ENCODE data around the gene MAP3K5.

Gene MAP3K5

GRCh38 chr6:136677822-136678221 lies 114.5 kb downstream of the MAP3K5 start:
- DNase-seq = no peak

DNA sequence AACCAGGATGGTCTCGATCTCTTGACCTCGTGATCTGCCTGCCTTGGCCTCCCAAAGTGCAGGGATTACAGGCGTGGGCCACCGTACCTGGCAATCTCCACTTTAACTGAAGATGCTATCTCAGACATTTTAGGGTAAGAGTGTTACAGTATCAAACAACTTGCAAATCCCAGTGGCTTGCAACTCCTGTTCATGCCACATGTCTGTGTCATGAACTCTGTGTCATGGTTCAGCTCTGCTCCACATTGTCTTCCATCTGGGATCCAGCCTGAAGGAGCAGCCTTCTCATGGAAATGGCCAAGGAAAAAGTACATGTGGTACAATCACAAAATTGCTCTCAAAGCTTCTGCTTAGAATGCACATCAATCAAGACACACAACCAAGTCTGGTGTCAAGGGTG lies 114.9 kb downstream of the MAP3K5 start:
- DNase-seq = no peak

- DNase-seq = no peak
These were observed 116.2 kb downstream of the MAP3K5 start for GRCh38 chr6:136676075-136676474.

DNA sequence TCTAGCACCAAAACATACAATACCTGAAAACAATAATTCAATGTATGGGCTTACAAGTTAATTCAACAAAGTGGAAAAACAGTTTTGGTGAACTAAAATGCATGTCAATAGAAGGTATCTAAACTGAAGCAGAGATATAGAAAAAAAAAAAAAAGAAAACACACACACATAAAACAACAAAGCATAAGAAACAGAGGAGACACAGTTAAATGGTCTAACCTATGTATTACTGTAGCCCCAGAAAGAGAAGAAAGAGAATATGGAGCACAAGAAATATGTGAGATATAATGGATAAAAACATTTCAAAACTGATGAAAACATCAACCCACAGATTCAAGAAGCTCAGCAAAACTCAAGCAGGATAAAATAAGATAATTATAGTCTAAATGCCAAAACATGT lies 118.7 kb downstream of the MAP3K5 start:
- no peak for DNase-seq

- no peak for DNase-seq
These were observed 120.1 kb downstream of the MAP3K5 start for GRCh38 chr6:136672144-136672543.

DNA sequence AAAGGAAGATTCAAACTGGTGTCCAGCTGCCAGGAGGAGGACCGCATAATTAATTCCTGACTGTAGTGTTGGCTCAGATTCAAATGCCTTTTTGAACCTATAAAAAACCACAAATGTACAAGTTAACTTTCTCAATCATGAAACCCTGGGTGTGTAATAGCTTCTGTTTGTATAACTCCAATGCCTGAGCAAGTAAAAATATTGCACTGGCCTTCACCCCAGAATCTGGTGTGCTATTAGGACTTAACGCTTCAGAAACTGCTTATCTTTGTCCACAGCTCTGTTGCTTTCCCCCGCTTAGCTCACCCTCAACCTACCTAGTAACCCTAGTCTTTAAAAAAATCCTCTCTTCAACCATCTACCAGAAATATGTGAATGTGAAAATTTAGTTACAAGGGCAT lies 123.0 kb downstream of the MAP3K5 start:
- DNase-seq = peak in 1 of 2 experiments; percentile 0

DNA sequence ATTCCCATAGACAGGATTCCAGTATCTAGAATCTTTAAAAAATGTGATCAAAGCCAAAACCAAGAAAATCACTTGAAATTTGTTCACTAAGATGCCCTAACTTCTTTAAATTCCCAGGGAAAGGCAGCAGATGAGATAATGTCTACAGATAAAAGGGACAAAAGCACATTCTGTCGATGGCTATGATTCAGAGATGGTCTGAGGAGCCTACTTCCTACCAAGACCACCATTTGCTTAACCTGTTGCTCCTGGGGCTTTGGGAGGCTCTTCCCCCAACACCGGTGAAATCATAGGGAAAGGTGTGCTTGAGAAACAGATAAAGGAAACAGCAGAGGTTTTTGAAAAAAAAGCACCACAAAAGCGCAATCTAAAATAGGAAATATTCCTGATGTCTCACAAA lies 123.7 kb downstream of the MAP3K5 start:
- DNase-seq = no peak

- no peak for DNase-seq
These were observed 126.2 kb downstream of the MAP3K5 start for GRCh38 chr6:136666041-136666440.

- DNase-seq = no peak
These were observed 129.7 kb downstream of the MAP3K5 start for GRCh38 chr6:136662347-136663237.

- no peak for DNase-seq
These were observed 131.6 kb downstream of the MAP3K5 start for GRCh38 chr6:136660727-136661126.

DNA sequence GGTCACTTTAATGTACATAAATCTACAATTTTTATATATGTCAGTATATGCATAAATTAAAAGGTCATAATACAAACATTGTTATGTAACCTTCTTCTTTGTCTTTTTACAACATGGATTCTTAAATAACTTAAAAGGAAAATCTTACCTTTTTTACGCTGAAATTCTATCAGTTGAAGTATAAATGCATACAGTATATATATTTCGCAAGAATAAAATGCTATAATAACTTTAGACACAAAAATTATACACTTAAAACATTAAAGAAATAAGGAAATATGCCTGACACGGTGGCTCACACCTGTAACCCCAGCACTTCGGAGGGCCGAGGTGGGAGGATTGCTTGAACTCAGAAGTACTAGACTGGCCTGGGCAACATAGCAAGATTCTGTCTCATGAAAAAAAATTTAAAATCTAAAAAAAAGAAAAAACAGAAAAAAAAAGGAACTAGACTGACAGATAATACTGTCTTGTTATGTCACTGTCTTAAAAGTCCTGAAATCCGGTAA lies 132.2 kb downstream of the MAP3K5 start:
- DNase-seq = no peak

DNA sequence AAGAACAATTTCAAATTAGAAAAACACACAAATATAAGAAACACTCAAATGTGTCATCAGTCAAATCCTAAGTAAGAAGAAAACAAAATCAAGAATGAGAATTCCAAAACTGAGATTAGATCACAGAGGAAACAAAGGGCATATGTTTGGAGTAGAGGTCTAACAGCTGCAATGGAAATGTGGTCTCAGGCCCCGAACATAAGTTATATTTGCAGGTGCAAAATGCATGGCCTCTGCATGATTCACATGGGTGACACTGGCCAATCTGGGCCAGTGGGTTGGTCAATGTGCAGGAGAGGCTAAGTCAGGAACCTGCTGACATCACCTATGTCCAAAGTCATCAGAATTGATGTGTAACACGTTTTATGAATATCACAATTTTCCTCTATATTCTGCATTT lies 133.6 kb downstream of the MAP3K5 start:
- no peak for DNase-seq

GRCh38 chr6:136657666-136658065 lies 134.6 kb downstream of the MAP3K5 start:
- DNase-seq = no peak

GRCh38 chr6:136656121-136656520 lies 136.2 kb downstream of the MAP3K5 start:
- no peak for DNase-seq

DNA sequence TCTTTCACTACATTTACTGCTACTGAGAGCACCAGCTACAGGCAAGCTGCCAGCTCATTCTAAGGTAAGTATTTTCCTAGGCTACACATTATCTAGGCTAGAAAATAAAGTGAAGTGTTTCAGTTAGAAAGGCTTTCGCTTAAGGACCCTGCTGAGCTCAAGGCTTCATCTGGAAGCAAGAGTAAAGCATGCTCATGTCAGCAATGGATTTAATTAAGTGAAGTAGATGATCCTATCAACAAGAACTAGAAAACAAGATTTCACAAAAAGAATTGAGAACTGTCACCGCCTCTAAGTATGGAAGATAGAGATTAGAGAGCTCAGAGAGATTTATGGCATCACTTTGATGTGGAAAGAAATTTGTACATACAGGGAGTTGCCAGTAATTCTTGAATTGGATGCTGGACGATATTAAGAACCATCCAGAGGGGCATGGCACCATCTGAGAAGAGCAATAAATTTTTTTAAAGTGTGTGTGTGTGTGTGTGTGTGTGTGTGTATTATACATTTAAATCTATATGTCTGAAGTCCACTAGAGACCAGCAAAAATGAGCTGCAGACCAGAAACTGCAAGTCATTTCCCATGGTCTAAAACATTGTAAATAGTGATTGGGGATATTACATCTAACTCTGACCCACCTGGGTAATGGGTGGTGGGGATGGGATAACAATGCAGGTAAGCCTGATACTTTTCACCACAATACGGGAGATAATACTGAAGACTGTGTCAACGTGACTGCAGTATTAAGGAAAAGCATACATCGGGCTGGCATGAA lies 136.8 kb downstream of the MAP3K5 start:
- no peak for DNase-seq

DNA sequence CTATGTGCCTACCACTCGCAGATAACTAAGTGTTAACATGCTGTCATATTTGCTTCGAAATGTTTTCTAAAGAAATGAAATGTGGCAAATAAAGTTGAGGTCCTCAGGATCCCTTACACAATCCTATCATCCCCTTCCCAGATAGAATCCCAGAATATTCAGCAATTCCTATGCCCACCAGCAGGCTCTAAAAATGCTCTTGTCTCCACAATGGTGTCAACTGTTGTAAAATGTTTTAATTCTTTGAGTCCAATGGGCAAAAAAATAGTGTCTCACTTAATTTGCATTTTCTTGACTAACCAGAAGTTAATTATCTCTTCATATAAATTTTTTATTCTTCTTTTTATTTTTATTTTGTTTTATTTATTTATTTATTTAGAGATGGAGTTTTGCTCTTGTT lies 138.2 kb downstream of the MAP3K5 start:
- no peak for DNase-seq

DNA sequence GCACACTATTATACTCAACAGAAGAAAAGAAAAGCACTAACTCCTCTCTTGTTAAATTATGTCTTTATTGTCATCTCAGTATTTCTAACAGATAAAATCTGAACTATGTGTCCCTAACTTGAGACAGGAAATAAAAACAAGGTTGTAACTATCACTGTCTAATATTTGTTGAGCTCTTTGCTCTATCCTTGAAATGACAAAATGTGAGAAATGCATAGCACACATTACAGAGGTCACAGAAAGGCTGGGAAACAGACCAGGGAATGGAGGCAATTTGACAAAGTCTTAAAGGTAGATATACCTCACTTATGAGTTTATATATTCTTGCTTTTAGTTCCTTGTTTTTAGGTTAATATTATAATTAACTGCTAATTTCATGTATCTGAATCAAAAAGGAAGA lies 139.6 kb downstream of the MAP3K5 start:
- no peak for DNase-seq

DNA sequence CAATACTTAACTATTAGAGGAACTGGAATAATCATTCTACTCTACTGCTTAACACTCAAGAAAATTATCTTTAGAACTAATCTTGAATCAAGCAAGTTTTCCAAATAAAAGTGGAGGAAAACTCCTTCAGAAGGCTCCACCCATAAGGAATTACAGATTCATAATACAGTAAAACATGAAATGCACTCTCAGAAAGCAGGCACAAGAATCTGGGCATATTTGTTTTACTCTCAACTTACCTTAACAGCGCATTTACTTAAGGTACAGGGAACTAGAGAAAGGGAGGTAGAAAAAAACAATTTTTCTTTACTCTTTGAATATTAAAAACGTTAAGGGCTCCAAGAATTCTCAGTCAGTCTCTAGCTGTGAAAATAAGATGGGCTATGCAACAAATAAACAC lies 140.3 kb downstream of the MAP3K5 start:
- DNase-seq = no peak

- DNase-seq = no peak
These were observed 144.9 kb downstream of the MAP3K5 start for GRCh38 chr6:136647363-136647852.

- no peak for DNase-seq
These were observed 145.9 kb downstream of the MAP3K5 start for GRCh38 chr6:136646377-136646776.

- DNase-seq = no peak
These were observed 147.7 kb downstream of the MAP3K5 start for GRCh38 chr6:136644597-136644952.

DNA sequence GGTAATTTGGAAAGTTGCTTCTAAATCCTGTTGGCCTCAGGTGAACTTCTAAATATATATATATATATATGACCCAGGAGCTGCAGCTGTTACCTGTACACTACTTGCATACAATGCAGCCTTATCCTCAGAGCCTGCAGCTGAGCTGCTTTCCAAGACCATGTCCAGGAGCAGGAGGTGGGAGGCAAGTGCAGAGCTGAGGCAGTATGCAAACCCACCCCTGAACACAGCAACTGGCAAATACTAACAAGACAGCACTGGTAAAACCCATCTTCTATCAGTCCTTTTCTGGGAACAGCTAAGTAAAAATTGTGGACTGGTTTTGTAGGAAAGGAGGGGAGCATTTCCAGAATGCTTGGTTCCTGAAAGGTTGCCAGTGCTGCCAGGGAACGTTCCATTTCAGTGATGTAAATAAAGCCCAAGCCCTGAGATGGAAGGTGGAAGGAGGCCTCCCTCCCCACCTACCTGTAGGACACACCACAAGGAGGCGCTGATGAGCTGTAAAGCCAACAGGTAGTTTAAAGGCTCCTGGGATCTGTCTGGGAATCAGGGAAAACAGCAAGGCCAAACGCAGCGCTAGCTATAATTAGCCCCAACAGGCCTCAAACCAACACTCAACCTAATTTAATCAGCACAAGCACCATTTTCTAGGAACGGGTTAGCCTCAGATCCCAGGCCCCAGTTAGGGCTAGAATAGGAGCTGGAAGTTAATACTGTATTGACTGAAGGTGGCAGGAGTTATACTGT lies 148.3 kb downstream of the MAP3K5 start:
- DNase-seq = peak; percentile 61 to 74

DNA sequence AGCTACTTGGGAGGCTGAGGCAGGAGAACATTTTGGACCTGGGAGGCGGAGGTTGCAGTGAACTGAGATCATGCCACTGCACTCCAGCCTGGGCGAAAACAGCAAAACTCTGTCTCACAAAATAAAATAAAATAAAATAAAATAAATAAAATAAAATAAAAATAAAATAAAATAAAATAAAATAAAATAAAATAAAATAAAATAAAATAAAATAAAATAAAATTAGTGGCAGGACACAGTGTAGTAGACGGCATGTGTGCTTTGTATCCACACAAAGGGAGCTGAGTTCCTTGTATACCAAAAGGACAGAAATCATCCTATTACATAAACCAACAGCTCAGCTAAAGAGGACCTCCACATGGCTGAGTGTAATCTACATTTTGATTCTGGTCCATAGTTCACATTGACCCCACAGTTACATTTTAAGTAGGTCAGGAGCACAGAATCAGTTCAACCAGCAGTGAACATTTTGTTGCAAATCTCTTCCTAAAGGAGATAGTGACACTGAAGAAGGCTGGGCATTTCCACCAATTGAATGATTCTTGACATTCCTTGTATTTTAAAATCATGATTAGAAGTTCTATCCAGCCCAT lies 150.3 kb downstream of the MAP3K5 start:
- no peak for DNase-seq
